ENCODE data around the gene TMEM43. TPM values are rescaled to one million over a fixed set of nuclear protein-coding genes. Genes with fewer than 3 reads are reported as not detected.

TMEM43 gene
- total RNA-seq, 1 donor from 2014 or later, result 79.2 TPM

- Mint-ChIP-seq H3K36me3 (ENCODE audit: low read depth, unreplicated experiment) (peaks cover 21% of the 10 kb centered on the region), H3K27me3 (ENCODE audit: low read depth, unreplicated experiment) (no peaks in the 10 kb centered on the region)
- H3K9ac ChIP-seq (ENCODE audit: low read length), result no peak overlapping the region
Measured at GRCh38 chr3:14186854-14187458, 62.1 kb downstream of the TMEM43 start.

GRCh38 chr3:14188041-14188754 lies 63.3 kb downstream of the TMEM43 start:
- TF ChIP-seq, protein P1, sequence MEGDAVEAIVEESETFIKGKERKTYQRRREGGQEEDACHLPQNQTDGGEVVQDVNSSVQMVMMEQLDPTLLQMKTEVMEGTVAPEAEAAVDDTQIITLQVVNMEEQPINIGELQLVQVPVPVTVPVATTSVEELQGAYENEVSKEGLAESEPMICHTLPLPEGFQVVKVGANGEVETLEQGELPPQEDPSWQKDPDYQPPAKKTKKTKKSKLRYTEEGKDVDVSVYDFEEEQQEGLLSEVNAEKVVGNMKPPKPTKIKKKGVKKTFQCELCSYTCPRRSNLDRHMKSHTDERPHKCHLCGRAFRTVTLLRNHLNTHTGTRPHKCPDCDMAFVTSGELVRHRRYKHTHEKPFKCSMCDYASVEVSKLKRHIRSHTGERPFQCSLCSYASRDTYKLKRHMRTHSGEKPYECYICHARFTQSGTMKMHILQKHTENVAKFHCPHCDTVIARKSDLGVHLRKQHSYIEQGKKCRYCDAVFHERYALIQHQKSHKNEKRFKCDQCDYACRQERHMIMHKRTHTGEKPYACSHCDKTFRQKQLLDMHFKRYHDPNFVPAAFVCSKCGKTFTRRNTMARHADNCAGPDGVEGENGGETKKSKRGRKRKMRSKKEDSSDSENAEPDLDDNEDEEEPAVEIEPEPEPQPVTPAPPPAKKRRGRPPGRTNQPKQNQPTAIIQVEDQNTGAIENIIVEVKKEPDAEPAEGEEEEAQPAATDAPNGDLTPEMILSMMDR (IDR thresholded peaks at IDR 0.05; ENCODE audit: insufficient read depth, low read depth, low read length), result no peak
- TF ChIP-seq EZH2 (IDR thresholded peaks at IDR 0.05; ENCODE audit: insufficient read depth, low read length), result no peak
- H3K4me1 Mint-ChIP-seq (ENCODE audit: low read depth, unreplicated experiment), result no peaks in the 10 kb centered on the region
- Histone ChIP-seq H4K20me1 (ENCODE audit: insufficient read depth, low read length) (peaks cover 8% of the 10 kb centered on the region), H3K36me3 (ENCODE audit: insufficient read depth, low read length) (peaks cover 17% of the 10 kb centered on the region), H3K27ac (ENCODE audit: low read depth, low read length) (no peak overlapping the region), H3K27me3 (ENCODE audit: insufficient read depth, low read length) (no peaks in the 10 kb centered on the region), H3K9ac (ENCODE audit: low read length) (no peak overlapping the region), H3K4me1 (ENCODE audit: insufficient read depth, low read length) (no peaks in the 10 kb centered on the region), H3K79me2 (ENCODE audit: insufficient read depth, low read length) (peaks cover 31% of the 10 kb centered on the region), H3K4me2 (ENCODE audit: low read length) (no peak overlapping the region), H3K9me3 (ENCODE audit: insufficient read depth, low read depth, low read length) (no peaks in the 10 kb centered on the region), H3K4me3 (ENCODE audit: insufficient read depth, low read depth, low read length) (no peak overlapping the region), H2AFZ (ENCODE audit: low read depth, low read length) (no peak overlapping the region)
- H3K27ac Mint-ChIP-seq (ENCODE audit: unreplicated experiment), result no peak overlapping the region
- H3K27me3 Mint-ChIP-seq (ENCODE audit: low read depth, unreplicated experiment), result no peaks in the 10 kb centered on the region
- no peak overlapping the region for H3K4me3 Mint-ChIP-seq (ENCODE audit: unreplicated experiment)
- FAIRE-seq (no peak), DNase-seq (ENCODE audit: low read depth) (no peak)
- peaks cover 21% of the 10 kb centered on the region for H3K36me3 Mint-ChIP-seq (ENCODE audit: low read depth, unreplicated experiment)
- H3K9me3 Mint-ChIP-seq (ENCODE audit: unreplicated experiment), result peaks cover 8% of the 10 kb centered on the region

More at GRCh38 chr3:14186854-14187458, 62.1 kb downstream of the TMEM43 start:
- Mint-ChIP-seq H3K27ac (ENCODE audit: unreplicated experiment) (no peak overlapping the region), H3K4me3 (ENCODE audit: unreplicated experiment) (no peak overlapping the region), H3K4me1 (ENCODE audit: low read depth, unreplicated experiment) (no peaks in the 10 kb centered on the region), H3K9me3 (ENCODE audit: unreplicated experiment) (peaks cover 8% of the 10 kb centered on the region)
- TF ChIP-seq, protein P1 (IDR thresholded peaks at IDR 0.05; ENCODE audit: insufficient read depth, low read depth, low read length), result no peak
- no peak for TF ChIP-seq EZH2 (IDR thresholded peaks at IDR 0.05; ENCODE audit: insufficient read depth, low read length)
- Histone ChIP-seq H3K9me3 (ENCODE audit: insufficient read depth, low read depth, low read length) (no peaks in the 10 kb centered on the region), H2AFZ (ENCODE audit: low read depth, low read length) (no peak overlapping the region), H3K4me2 (ENCODE audit: low read length) (no peak overlapping the region), H4K20me1 (ENCODE audit: insufficient read depth, low read length) (peaks cover 8% of the 10 kb centered on the region), H3K4me3 (ENCODE audit: insufficient read depth, low read depth, low read length) (no peak overlapping the region), H3K27ac (ENCODE audit: low read depth, low read length) (no peak overlapping the region), H3K4me1 (ENCODE audit: insufficient read depth, low read length) (no peaks in the 10 kb centered on the region), H3K27me3 (ENCODE audit: insufficient read depth, low read length) (no peaks in the 10 kb centered on the region), H3K79me2 (ENCODE audit: insufficient read depth, low read length) (peaks cover 44% of the 10 kb centered on the region), H3K36me3 (ENCODE audit: insufficient read depth, low read length) (peaks cover 25% of the 10 kb centered on the region)
- DNase-seq (ENCODE audit: low read depth) (no peak), FAIRE-seq (no peak)

Other genes starting within 250 kb of the TMEM43 start
- gene WNT7A, start 245.0 kb upstream of the TMEM43 start, total RNA-seq, result 0.46 and 1.7 TPM in 2 replicates
- 10.3 TPM in 2 replicates for gene CHCHD4, start 182 bp upstream of the TMEM43 start, total RNA-seq
- 28.2 and 33.6 TPM in 2 replicates for gene XPC, start 53.5 kb downstream of the TMEM43 start, total RNA-seq
- gene LSM3, start 53.8 kb downstream of the TMEM43 start, total RNA-seq, result 8.4 and 9.5 TPM in 2 replicates

Data from astrocyte (in vitro differentiated cells and primary cell).